HFF-Myc (cell line): Measurements from ENCODE around the gene ZNF3.

ENCODE experiments used
- DNase-seq: peaks from one replicate; pipeline ENCODE4 v3.0.0-alpha.2; 2011; ENCODE audit warnings: low read depth; ENCODE audit errors: extremely low read depth
- H3K4me3 ChIP-seq: replicated peaks from 2 replicates; pipeline ENCODE4 v1.5.1; 2011; ENCODE audit warnings: low read depth, mild to moderate bottlenecking, control low read depth, low read length
- TF ChIP-seq, protein P1 (sequence below): IDR thresholded peaks from 2 replicates; pipeline ENCODE4 v1.5.1; 2012; ENCODE audit warnings: mild to moderate bottlenecking, low read depth, low read length, control low read depth; ENCODE audit errors: missing control alignments

Gene ZNF3

DNA sequence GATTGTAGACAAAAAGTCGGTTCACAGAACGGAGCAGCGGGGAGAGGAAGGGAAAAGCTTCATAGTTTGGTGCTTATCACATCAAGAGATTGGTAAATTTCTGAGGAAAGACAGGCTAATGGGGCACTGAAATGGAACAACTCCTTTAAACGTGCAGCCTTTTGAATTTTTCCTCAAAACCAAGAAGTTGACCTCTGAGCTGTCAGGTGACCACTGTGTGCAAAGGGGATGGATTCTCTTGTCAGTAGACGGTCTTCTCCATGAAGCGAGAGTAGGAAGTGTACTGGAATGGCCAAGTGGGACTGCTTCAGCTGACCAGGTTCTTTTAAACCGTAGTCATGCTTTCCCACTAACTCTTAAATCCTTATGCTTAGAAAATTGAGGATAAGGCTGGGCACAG, 43.2 kb downstream of the ZNF3 start:
- TF ChIP-seq, protein P1, sequence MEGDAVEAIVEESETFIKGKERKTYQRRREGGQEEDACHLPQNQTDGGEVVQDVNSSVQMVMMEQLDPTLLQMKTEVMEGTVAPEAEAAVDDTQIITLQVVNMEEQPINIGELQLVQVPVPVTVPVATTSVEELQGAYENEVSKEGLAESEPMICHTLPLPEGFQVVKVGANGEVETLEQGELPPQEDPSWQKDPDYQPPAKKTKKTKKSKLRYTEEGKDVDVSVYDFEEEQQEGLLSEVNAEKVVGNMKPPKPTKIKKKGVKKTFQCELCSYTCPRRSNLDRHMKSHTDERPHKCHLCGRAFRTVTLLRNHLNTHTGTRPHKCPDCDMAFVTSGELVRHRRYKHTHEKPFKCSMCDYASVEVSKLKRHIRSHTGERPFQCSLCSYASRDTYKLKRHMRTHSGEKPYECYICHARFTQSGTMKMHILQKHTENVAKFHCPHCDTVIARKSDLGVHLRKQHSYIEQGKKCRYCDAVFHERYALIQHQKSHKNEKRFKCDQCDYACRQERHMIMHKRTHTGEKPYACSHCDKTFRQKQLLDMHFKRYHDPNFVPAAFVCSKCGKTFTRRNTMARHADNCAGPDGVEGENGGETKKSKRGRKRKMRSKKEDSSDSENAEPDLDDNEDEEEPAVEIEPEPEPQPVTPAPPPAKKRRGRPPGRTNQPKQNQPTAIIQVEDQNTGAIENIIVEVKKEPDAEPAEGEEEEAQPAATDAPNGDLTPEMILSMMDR, result no peak
- no peak overlapping the region for H3K4me3 ChIP-seq
- no peak for DNase-seq

DNA sequence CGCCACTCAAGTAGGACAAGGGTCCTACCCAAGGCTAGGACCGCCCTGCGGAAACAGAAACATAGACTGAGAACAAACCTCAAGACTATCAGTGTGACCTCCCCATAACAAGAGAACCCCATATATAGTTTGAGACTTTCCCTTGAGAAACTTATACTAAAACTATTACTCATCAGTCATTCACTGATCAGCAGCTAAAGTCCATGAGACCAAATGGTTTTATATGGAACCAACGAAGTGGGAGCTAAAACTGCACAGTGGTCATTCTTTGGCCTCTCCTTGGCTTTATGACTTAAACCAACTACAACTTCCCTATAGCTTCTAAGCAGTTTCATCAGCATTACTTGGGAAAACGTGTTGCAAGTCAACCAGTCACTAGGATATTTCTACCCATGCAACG, 45.6 kb downstream of the ZNF3 start:
- TF ChIP-seq, protein P1, result no peak
- DNase-seq, result no peak
- H3K4me3 ChIP-seq, result no peak overlapping the region

- no peak for DNase-seq
- no peak overlapping the region for H3K4me3 ChIP-seq
- TF ChIP-seq, protein P1, result no peak
Observed at GRCh38 chr7:100034871-100035510, 46.5 kb downstream of the ZNF3 start.

- TF ChIP-seq, protein P1, result no peak
- DNase-seq, result no peak
- H3K4me3 ChIP-seq, result no peak overlapping the region
Observed at GRCh38 chr7:100033526-100033925, 48.0 kb downstream of the ZNF3 start.

DNA sequence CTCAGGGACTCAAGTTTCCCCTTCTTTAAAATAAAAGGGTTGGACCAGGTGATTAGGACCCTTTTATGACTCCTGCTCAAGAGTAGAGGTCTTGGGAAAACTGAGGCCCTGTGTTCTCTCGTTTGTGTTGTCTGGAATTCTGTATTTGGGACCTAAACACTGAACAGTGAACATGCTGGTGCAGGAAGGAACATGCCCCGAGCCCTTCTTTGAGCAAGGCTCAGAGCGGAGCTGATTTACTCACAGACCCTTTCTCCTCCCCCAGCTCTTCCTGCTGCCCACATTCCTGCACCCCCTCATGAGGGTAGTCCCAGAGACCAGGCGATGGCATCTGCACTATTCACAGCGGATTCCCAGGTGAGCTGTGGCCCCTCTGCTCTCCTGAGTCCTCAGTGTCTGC, 51.9 kb downstream of the ZNF3 start:
- TF ChIP-seq, protein P1, result no peak
- DNase-seq, result no peak
- no peak overlapping the region for H3K4me3 ChIP-seq

DNA sequence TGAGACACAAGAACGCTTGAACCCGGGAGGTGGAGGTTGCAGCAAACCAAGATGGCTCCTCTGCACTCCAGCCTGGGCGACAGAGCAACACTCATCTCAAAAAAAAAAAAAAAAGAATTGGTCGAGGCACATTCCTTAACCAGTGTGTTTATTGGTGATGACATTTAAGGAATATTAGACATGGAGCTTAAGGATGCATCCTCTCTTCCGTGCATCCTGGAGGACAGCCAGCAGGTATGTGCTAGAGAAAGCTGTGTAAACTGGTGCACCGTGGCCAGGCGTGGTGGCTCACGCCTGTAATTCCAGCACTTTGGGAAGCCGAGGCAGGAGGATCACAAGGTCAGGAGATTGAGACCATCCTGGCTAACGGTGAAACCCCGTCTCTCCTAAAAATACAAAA, 54.3 kb downstream of the ZNF3 start:
- DNase-seq, result no peak
- TF ChIP-seq, protein P1, result no peak
- no peak overlapping the region for H3K4me3 ChIP-seq

DNA sequence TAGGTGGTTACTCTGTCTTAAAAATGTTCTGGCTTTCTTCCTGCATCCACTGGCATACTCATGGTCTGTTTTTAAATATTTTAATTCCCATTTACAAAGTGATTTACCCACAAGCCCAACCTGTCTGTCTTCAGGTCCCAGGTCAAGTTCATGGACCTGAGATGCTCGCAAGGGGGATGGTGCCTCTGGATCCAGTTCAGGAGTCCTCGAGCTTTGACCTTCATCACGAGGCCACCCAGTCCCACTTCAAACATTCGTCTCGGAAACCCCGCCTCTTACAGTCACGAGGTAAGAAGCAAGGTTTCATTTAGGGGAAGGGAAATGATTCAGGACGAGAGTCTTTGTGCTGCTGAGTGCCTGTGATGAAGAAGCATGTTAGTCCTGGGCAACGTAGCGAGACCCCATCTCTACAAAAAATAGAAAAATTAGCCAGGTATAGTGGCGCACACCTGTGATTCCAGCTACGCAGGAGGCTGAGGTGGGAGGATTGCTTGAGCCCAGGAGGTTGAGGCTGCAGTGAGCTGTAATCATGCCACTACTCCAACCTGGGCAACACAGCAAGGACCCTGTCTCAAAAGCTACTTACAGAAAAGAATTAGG, 57.4 kb downstream of the ZNF3 start:
- H3K4me3 ChIP-seq, result no peak overlapping the region
- TF ChIP-seq, protein P1, result no peak
- no peak for DNase-seq
